Duodenal mucosa (tissue), 2 donors: ENCODE results near the gene SERF1A.
"Not testable (repeated sequence)": the region's sequence is repeated elsewhere in the genome, so short reads cannot be mapped to it uniquely, and the experiment has no call there.

Experiments
- H3K27ac ChIP-seq: one replicate; pipeline ENCODE4 v1.7.0; 2013; ENCODE audit warnings: low read depth, low read length
- H3K27me3 ChIP-seq, 2 donors: one replicate each; pipeline ENCODE4 v1.7.0; 2013; ENCODE audit warnings: low read length in 2 of 2, control low read depth in 1 of 2; ENCODE audit not compliant: insufficient read depth in 2 of 2, control insufficient read depth in 1 of 2
- H3K36me3 ChIP-seq, 2 donors: one replicate each; pipeline ENCODE4 v1.7.0; 2013; ENCODE audit warnings: low read length in 2 of 2, control low read depth in 1 of 2; ENCODE audit not compliant: insufficient read depth in 2 of 2, control insufficient read depth in 1 of 2
- H3K4me1 ChIP-seq, 2 donors: one replicate each; pipeline ENCODE4 v1.7.0; 2013; ENCODE audit warnings: low read length in 2 of 2, control low read depth in 1 of 2; ENCODE audit not compliant: insufficient read depth in 2 of 2, control insufficient read depth in 1 of 2
- H3K4me3 ChIP-seq, 2 donors: one replicate each; pipeline ENCODE4 v1.7.0; 2013; ENCODE audit warnings: low read length in 2 of 2, low read depth in 1 of 2
- H3K9ac ChIP-seq, 2 donors: one replicate each; pipeline ENCODE4 v1.7.0; 2013; ENCODE audit warnings: low read length in 2 of 2, low read depth in 1 of 2
- H3K9me3 ChIP-seq, 2 donors: one replicate each; pipeline ENCODE4 v1.7.0; 2013; ENCODE audit warnings: low read length in 2 of 2, control low read depth in 1 of 2; ENCODE audit not compliant: control insufficient read depth in 1 of 2

The SERF1A gene

DNA sequence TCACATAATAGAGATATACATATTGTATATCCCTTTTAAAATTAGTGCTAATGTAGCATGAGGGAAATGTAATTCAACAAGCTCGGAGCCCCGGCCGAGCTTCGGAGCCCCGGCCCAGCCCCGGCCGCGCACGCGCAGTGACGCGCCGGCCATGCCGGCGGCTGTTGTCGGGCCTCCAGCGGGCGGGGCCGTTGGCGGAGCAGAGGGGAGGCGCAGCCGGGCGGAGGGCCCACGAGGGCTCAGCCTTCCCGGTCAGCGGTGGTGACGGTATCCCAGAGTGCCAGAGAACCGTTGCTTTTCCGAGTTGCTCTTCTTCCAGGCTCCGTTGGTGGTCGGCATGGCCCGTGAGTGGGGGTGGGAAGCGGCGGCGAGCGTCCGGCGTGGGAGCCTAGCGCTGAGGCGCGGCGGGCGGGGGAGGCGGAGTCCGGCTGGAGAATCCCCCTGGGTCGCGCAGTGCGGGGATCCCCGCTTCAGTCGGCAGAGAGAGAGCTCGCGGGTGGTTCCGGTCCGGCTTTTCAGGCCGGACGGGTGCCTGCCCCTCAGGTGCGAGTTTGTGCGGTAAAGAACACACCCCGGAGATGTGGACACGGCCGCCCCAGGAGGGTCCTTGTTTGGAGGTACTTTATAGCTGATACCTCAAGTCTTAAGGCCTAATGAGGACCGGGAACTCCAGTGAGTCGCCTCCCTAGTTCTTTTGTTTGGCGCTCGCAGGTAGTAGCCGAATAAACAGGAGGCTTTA, at the start of gene SERF1A:
Gene SERF1A, plus strand, starts transcription at position 137 of the 739 bp plus-strand sequence. Its CDS starts 201 bp downstream, at position 338.
- not testable (repeated sequence) for H3K27ac ChIP-seq, H3K36me3 ChIP-seq, H3K9me3 ChIP-seq, H3K4me3 ChIP-seq, H3K27me3 ChIP-seq, H3K9ac ChIP-seq, H3K4me1 ChIP-seq

GRCh38 chr5:70866778-70867177, 33.7 kb upstream of the SERF1A start:
- H3K9ac ChIP-seq, H3K4me1 ChIP-seq, H3K4me3 ChIP-seq, H3K36me3 ChIP-seq, H3K27ac ChIP-seq, H3K27me3 ChIP-seq, H3K9me3 ChIP-seq: not testable (repeated sequence)

DNA sequence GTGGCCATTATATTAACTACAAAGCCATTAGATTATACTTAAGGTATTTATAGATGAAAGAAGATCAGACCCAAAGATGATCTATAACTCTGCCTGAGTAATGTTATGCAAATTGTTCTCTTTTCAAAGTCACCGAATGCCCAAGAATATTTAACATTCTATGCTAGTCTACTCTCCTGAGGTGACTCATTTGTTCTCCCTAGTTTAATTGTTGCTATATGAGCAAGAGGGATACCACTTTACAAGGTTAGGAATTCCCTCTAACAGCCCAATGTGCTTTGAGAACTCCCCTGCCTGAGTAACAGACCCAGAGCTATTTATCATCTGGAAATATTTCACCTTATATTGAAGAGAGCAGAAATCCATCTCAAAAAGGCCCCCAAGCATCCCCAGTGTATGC, 29.8 kb upstream of the SERF1A start:
- not testable (repeated sequence) for H3K9ac ChIP-seq, H3K36me3 ChIP-seq, H3K9me3 ChIP-seq, H3K27ac ChIP-seq, H3K4me1 ChIP-seq, H3K4me3 ChIP-seq, H3K27me3 ChIP-seq

GRCh38 chr5:70896076-70896475, 4.4 kb upstream of the SERF1A start:
- H3K4me3 ChIP-seq, H3K9me3 ChIP-seq, H3K27me3 ChIP-seq, H3K36me3 ChIP-seq, H3K9ac ChIP-seq, H3K4me1 ChIP-seq, H3K27ac ChIP-seq: not testable (repeated sequence)

DNA sequence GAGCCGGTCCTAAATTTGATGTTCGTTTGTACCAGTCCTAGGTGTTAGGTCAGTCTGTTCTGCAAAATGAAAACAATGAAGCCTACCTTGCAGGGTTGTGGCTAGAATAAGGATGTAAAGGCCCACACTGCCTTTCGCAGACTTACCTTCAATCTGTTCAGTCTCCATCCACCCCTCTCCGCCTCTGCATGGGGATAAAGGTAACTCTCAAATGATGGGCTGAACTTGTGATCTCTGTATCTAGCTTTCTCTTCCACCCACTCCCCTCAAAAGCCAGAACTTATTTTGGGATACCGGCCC, 753 bp downstream of the SERF1A start:
- H3K27ac ChIP-seq, H3K36me3 ChIP-seq, H3K27me3 ChIP-seq, H3K4me3 ChIP-seq, H3K9ac ChIP-seq, H3K9me3 ChIP-seq, H3K4me1 ChIP-seq: not testable (repeated sequence)

DNA sequence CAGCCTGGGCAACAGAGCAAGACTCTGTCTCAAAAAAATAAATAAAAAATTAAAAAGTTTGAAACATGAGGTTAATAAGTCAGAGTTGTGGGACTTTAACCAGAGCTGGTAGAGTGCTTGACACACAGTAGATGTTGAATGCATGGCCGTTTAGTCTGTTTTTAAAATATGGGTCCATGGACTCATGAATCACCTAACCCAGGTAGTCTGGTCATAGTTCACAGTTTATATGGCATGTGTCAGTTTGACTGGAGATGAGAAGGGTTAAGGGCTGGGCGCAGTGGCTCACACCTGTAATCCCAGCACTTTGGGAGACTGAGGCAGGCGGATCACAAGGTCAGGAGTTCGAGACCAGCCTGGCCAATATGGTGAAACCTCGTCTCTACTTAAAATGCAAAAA, 6.2 kb downstream of the SERF1A start:
- not testable (repeated sequence) for H3K9me3 ChIP-seq, H3K36me3 ChIP-seq, H3K4me1 ChIP-seq, H3K9ac ChIP-seq, H3K4me3 ChIP-seq, H3K27me3 ChIP-seq, H3K27ac ChIP-seq

DNA sequence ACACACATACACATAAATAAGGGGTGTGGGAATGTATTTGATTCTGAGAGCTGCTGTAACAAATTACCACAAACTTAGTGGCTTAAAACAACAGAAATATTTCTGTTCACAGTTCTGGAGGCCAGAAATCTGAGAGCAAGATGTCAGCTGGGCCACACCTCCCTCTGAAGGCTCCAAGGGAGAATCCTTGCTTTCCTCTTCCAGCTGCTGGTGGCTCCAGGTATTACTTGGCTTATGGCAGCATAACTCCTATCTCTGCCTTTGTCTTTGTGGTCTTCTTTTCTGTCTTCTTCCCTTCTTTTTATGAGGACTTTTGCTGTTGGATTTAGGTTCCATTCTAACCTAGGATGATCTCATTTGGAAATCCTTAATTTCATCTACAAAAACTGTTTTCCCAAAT, 16.4 kb downstream of the SERF1A start:
- H3K27ac ChIP-seq, H3K9ac ChIP-seq, H3K9me3 ChIP-seq, H3K36me3 ChIP-seq, H3K27me3 ChIP-seq, H3K4me3 ChIP-seq, H3K4me1 ChIP-seq: not testable (repeated sequence)

GRCh38 chr5:70925211-70925562, 24.7 kb downstream of the SERF1A start:
- not testable (repeated sequence) for H3K27ac ChIP-seq, H3K4me1 ChIP-seq

GRCh38 chr5:70931709-70932368, 31.4 kb downstream of the SERF1A start:
- not testable (repeated sequence) for H3K27ac ChIP-seq, H3K27me3 ChIP-seq, H3K4me1 ChIP-seq, H3K36me3 ChIP-seq, H3K4me3 ChIP-seq, H3K9ac ChIP-seq, H3K9me3 ChIP-seq

More at GRCh38 chr5:70925211-70925562, 24.7 kb downstream of the SERF1A start:
- not testable (repeated sequence) for H3K9me3 ChIP-seq, H3K9ac ChIP-seq, H3K4me3 ChIP-seq, H3K36me3 ChIP-seq, H3K27me3 ChIP-seq

DNA sequence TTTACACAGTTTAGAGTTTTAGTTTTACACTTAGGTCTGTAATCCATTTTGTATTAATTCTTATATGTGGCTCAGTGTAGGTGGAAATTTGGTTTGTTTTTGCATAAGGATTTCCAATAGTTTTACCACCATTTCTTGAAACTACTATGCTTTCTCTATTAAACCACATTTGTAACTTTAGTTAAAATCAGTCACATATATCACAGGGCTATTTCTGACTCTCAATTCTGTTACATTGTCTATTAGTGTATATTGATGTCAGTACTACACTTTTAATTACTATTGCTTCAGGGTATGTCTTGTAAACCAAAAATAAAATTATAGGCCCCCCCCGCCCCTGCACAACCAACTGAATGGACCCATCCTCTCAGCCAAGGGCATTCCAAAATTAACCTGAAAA, 32.1 kb downstream of the SERF1A start:
- H3K27ac ChIP-seq, H3K9ac ChIP-seq, H3K27me3 ChIP-seq, H3K36me3 ChIP-seq, H3K9me3 ChIP-seq, H3K4me3 ChIP-seq, H3K4me1 ChIP-seq: not testable (repeated sequence)

GRCh38 chr5:70953068-70953467, 52.6 kb downstream of the SERF1A start:
- not testable (repeated sequence) for H3K27me3 ChIP-seq, H3K4me3 ChIP-seq, H3K9me3 ChIP-seq, H3K4me1 ChIP-seq, H3K36me3 ChIP-seq, H3K9ac ChIP-seq, H3K27ac ChIP-seq
